Kidney capillary endothelial cell (primary cell): ENCODE measurements around the gene AMMECR1.
"Not testable (repeated sequence)": the region's sequence is repeated elsewhere in the genome, so short reads cannot be mapped to it uniquely, and the experiment has no call there.

Source experiments
- DNase-seq: peaks from one replicate; pipeline ENCODE4 v3.0.0-alpha.2; 2018; ENCODE audit warnings: low spot score

The AMMECR1 gene

DNA sequence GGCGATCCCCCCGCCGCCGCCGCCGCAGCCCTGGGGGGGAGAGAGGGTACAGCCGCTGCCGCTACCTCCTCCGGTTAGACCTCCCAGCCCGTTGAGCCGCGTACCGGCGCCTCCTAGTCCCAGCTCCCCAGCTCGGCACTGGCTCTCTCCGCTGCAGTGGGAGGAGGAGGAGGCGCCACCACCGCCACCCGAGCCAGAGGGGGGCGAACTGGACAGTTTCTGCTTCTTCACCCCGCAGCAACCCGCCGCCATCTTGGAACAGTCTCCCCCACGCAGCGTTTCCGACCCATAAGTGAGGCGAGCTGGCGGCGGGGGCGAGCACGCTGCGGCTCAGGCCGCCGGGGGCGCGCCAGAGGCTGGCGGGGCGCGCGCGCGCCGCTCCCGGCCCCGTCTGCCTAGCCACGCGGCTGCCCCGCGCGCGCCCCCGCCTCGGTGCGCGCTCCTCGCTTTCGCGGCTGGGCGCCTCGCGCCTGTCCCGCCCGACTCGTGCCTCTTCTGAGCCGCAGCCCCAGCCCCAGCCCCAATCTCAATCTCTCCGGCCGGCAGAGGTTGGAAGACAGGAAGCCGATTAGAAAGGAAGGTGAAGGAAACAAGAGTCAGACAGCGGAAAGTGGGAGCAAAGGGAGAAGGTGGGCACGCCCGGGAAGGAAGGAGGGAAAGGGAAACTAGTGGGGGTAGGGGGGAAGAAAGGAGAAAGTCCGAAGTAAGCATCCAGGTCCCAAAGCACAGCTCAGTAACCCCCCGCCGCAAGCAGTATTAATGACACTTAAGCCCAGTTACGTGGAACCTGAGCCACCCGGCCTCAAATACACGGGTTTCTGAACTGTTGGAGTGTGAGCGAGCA lies at the start of gene AMMECR1:
Gene AMMECR1, minus strand, starts transcription at position 266 of the 844 bp plus-strand sequence. Its CDS starts 14 bp downstream, at position 252.
- peak; percentile 58 for DNase-seq

DNA sequence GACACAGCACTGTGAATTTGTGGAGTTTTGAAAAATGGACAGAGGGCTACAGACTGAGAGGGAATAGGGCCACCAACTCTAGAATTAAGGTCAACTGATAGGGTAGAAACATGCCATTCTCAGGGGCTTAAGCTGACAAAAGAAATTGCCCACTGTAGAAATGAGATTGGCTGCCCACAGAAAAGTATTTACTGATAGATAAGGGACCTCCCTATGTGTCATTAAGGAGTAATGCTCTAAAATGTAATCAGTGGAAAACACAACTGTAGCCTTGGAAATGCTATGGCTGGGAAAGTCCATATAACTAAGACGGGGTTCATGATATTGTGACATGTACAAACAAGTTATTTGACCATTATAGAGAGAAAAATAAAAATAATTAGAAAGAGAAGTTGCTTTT lies 45.4 kb upstream of the AMMECR1 start:
- no peak for DNase-seq

- DNase-seq = no peak
These were observed 41.4 kb upstream of the AMMECR1 start for GRCh38 chrX:110359273-110359672.

DNA sequence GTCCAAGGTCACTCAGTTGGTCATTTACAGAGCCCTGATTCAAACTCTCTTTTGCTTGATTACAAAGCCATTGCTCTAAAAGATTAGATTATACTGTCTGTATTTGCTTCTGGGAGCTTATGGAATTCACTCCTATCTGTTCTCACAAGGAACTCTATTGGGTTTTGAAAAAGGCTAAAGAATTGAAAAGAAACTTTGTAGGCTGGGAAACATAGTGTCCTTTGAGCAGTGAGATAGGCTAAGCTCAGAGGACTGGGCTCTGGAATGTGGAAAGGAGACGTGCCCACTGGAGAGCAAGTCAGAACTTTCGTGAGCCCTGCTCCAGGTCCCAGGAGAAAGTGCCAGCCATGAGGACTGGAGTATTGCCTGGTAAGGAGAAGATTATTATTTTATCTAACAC lies 40.7 kb upstream of the AMMECR1 start, which contains the start of gene RTL9:
Gene RTL9, plus strand, starts transcription at position 301 of the 400 bp plus-strand sequence. CDS start 91,770 bp downstream, outside the sequence.
- no peak for DNase-seq

- DNase-seq = no peak
These were observed 28.8 kb upstream of the AMMECR1 start for GRCh38 chrX:110346681-110347080.

- no peak for DNase-seq
These were observed 23.5 kb upstream of the AMMECR1 start for GRCh38 chrX:110341189-110342035.

DNA sequence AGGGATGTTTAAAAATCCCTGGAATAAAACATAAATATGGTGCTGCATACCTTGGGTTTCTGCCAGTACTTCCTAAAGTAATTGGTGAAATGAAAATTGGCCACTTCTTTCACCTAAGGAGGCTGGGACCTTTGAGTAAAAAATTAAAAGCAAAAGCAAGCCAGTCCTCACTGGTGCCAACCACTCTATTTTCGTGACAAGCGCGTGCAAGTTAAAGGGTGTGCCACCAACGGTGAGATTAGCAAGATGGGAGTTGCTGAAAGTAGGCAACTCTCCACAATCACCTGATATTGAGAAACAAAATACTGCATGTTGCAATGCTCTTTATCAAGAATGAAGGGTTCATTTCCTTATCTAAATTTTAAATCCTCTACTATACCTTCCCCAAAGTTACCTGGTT lies 21.1 kb upstream of the AMMECR1 start:
- no peak for DNase-seq

GRCh38 chrX:110333458-110333857 lies 15.6 kb upstream of the AMMECR1 start:
- not testable (repeated sequence) for DNase-seq

GRCh38 chrX:110331444-110332030 lies 13.7 kb upstream of the AMMECR1 start:
- DNase-seq = no peak

DNA sequence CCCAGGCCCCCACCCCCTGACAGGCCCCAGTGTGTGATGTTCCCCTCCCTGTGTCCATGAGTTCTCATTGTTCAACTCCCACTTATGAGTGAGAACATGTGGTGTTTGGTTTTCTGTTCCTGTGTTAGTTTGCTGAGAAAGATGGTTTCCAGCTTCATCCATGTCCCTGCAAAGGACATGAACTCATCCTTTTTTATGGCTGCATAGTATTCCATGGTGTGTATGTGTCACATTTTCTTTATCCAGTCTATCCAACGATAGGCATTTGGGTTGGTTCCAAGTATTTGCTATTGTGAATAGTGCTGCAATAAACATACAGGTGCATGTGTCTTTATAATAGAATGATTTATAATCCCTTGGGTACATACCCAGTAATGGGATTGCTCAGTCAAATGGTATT lies 10.7 kb upstream of the AMMECR1 start:
- DNase-seq = not testable (repeated sequence)

- DNase-seq = no peak
These were observed 9.5 kb upstream of the AMMECR1 start for GRCh38 chrX:110327336-110327735.

GRCh38 chrX:110326712-110327111 lies 8.8 kb upstream of the AMMECR1 start:
- DNase-seq = no peak

DNA sequence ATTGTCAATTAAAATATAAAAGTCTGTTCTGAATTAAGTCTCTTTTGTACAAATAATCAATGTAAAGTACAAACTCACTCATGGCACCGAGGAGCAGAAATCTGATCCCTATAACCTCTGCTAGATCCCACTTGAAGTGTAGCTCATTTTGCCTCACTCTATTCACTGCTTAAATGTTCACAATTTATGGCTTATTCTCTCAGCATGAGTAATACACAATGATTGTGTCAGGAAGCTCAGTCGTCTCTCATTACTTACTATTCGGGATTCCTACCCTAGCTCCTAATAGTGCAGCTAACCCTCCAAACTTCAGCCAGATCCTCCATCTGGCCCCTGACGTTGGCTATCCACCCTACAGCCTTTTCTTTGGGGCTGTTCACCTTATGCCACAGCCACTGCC lies 4.7 kb upstream of the AMMECR1 start:
- no peak for DNase-seq

GRCh38 chrX:110321670-110322069 lies 3.8 kb upstream of the AMMECR1 start:
- DNase-seq = no peak

GRCh38 chrX:110321081-110321480 lies 3.2 kb upstream of the AMMECR1 start:
- DNase-seq = no peak

DNA sequence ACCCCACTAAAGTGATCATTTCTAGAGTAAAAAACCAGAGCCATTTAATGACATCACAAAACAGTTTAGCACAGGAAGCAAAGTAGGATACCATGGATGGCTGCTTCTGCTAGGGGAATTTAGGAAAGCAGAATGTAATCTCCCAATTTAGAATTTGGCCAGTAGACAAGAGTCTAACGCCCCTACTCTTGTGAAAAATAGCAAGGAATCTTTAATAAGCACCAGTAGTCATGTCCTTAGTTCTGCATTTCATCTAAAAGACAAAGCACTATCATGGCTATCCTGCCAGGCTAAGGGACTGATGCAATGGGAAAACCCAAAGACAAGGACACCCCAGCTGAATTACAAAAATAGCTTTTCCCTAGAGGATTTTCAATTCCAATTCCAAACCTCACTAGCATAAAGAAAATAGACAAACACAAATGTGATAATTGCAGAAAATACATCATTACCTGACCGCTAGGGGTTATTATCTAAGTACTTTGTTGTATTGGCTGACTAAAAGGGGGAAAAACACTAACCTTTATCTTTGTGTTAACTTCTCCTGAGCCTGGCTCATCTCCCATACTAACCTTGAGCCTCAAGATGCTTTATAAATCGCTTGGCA lies 2.6 kb upstream of the AMMECR1 start:
- no peak for DNase-seq

DNA sequence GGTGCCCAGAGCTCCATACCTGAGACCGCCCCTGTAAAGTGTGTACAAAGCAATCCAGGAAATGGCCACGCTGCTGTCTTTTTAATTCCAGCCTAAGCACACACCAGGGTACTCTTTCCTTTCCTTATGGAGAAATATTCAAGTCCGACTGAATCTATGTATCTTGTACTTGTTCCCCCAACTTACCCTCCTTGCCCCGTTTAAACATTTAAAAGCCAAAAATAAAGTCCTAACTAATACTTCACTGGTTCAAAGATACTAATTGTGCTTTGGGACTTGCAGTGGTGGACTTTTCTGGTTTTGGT lies 731 bp upstream of the AMMECR1 start:
- DNase-seq = no peak

GRCh38 chrX:110317061-110317819 lies 645 bp downstream of the AMMECR1 start:
- no peak for DNase-seq

GRCh38 chrX:110316351-110317060 lies 1.4 kb downstream of the AMMECR1 start:
- DNase-seq = no peak

DNA sequence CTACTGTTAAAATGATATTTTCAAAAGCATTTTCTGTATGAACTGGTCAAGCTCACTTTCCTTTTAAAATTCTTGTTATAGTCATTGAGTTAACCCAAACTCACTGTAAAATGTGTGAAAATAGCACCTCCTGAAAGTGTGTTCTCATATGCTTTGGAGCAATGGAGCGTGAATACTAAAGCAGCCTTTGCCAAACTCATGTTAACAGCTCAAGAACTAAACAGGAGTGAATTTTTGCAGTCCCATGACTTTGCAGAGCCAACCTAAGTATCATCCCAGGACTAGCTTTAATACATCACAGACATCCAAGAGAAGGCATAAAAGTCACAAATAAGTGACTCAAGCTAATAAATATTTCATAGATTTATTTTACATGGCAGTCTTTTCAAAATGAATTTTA lies 2.3 kb downstream of the AMMECR1 start:
- no peak for DNase-seq
